Breast epithelium (tissue), 3 donors: ENCODE results near the gene ZNF302.

ENCODE experiments used
- POLR2A ChIP-seq: fragments of 450-650 bp; IDR thresholded peaks from one replicate; pipeline ENCODE4 v1.6.1; 2016; ENCODE audit warnings: antibody characterized with exemption, mild to moderate bottlenecking, moderate library complexity
- POLR2AphosphoS5 ChIP-seq, 3 donors: sonication (generic); formaldehyde crosslinking; IDR thresholded peaks; one replicate each; pipeline ENCODE4 v1.6.1; 2017; ENCODE audit warnings: antibody characterized with exemption in 3 of 3
- TF ChIP-seq, protein P1 (sequence below), 3 donors: fragments of 450-650 bp; IDR thresholded peaks; one replicate each; pipeline ENCODE4 v1.5.1; 2016 to 2017; ENCODE audit warnings: antibody characterized with exemption in 3 of 3, mild to moderate bottlenecking in 3 of 3, moderate library complexity in 3 of 3

DNA sequence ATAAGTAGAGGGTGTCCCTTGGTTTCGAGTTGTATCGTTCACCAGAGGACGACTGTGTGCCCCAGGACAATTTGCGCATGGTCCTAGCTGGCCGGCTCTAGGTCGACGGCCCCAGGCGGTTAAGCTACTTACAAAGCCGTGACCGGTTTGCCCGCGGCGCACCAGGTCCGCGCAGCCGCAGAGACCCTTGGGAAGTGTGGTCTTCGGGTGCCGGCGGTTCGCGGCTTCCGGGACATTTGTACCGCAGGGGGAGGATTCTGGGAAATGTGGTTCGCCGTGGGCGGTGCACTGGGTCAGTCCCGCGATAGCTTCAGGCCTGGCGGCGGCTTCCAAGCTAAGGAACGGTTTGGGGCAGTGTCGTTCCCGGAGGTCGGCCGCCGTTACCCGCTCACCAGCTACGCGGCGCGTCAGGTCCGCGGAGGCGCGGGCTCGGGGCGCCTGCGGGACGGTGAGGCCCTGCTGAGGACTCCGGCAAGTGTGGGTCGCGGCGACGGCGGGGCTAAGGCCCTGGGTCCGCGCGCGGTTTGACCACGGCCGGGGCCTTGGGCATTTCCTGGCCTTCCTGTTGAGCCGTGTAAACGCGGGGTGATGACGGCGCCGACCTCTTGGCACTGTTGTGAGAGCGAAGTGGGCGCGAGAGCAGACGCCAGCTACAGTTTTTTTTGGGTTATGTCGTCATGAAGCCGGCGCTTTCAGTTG is at the start of gene ZNF302:
- TF ChIP-seq, protein P1, sequence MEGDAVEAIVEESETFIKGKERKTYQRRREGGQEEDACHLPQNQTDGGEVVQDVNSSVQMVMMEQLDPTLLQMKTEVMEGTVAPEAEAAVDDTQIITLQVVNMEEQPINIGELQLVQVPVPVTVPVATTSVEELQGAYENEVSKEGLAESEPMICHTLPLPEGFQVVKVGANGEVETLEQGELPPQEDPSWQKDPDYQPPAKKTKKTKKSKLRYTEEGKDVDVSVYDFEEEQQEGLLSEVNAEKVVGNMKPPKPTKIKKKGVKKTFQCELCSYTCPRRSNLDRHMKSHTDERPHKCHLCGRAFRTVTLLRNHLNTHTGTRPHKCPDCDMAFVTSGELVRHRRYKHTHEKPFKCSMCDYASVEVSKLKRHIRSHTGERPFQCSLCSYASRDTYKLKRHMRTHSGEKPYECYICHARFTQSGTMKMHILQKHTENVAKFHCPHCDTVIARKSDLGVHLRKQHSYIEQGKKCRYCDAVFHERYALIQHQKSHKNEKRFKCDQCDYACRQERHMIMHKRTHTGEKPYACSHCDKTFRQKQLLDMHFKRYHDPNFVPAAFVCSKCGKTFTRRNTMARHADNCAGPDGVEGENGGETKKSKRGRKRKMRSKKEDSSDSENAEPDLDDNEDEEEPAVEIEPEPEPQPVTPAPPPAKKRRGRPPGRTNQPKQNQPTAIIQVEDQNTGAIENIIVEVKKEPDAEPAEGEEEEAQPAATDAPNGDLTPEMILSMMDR (IDR thresholded peaks at IDR 0.05) = no peak
- TF ChIP-seq POLR2AphosphoS5 (IDR thresholded peaks at IDR 0.05) (peak; percentile 90 to 94 (median 91)), POLR2A (peak; percentile 65)
